Testis (tissue), 3 donors: ENCODE data around the gene NFIL3. TPM values are rescaled to one million over a fixed set of nuclear protein-coding genes. Genes with fewer than 3 reads are reported as not detected.

Source experiments
- DNase-seq: peaks from one replicate; pipeline ENCODE4 v3.0.0-alpha.2; 2019
- H3K27ac ChIP-seq, 2 donors: fragments of 200-600 bp; sonication (generic); one replicate each; pipeline ENCODE4 v1.5.1; 2019
- H3K27me3 ChIP-seq: fragments of 200-600 bp; sonication (generic); one replicate; pipeline ENCODE4 v1.5.1; 2019
- H3K36me3 ChIP-seq: fragments of 200-600 bp; sonication (generic); one replicate; pipeline ENCODE4 v1.5.1; 2017; ENCODE audit warnings: low read depth; ENCODE audit errors: missing control alignments
- H3K4me1 ChIP-seq: fragments of 200-600 bp; sonication (generic); one replicate; pipeline ENCODE4 v1.5.1; 2019
- H3K4me3 ChIP-seq, 2 donors: fragments of 200-600 bp; sonication (generic); one replicate each; pipeline ENCODE4 v1.5.1; 2017 to 2019
- H3K9me3 ChIP-seq: fragments of 200-600 bp; sonication (generic); one replicate; pipeline ENCODE4 v1.5.1; 2017
- CTCF ChIP-seq, 3 experiments: fragments of 450-650 bp in 2 of 3; fragments of 200-600 bp in 1 of 3; sonication (generic) in 1 of 3; IDR thresholded peaks; one replicate each; pipeline ENCODE4 v1.5.1; 2016 to 2019; ENCODE audit warnings: antibody characterized with exemption in 3 of 3, mild to moderate bottlenecking in 2 of 3, moderate library complexity in 1 of 3
- POLR2A ChIP-seq: fragments of 450-650 bp; IDR thresholded peaks from one replicate; pipeline ENCODE4 v1.6.1; 2017; ENCODE audit warnings: antibody characterized with exemption, mild to moderate bottlenecking, moderate library complexity
- WGBS, 2 donors: methylation state at CpG; one replicate each; pipeline ENCODE4 v1.1.5; 2018; 5-methylcytosine and 5-hydroxymethylcytosine counted together
- intact Hi-C: fragments of 100-400 bp; cut with DNase I; formaldehyde crosslinking; loops from one replicate; pipeline ENCODE4 v1.15.1; 2023; ENCODE audit warnings: low total_unique reads
- polyA plus RNA-seq: library from polyadenylated mRNA; stranded (reverse); fragments of 350-450 nt; fragmentation: Illumina TruSeq; extraction: RNeasy Lipid Tissue Mini Kit (QIAGEN cat#74804); gene quantifications from one replicate; pipeline ENCODE4 v1.2.3, GENCODE V29; 2014; ENCODE audit warnings: low read depth, low replicate concordance; ENCODE audit not compliant: insufficient read depth
- total RNA-seq, 2 donors: library from RNA; depleted of rRNA; stranded (reverse); fragments of >200 nt; gene quantifications; one replicate each; pipeline ENCODE4 v1.2.3, GENCODE V29; 2016

Gene NFIL3
- total and polyA plus RNA-seq, 3 donors from 2014 or later, result 25.3 to 34.8 (median 30.5) TPM

- Histone ChIP-seq H3K27me3 (no peaks in the 10 kb centered on the region), H3K36me3 (no peaks in the 10 kb centered on the region), H3K4me3 (no peak overlapping the region), H3K27ac (no peak overlapping the region), H3K9me3 (no peaks in the 10 kb centered on the region), H3K4me1 (peaks cover 10% of the 10 kb centered on the region)
- intact Hi-C loops, result no loop called here
- WGBS, 2 donors, result 86 to 96% methylated on average over 3 of the region's 3 CpGs
- TF ChIP-seq CTCF (IDR thresholded peaks at IDR 0.05) (no peak), POLR2A (no peak)
- no peak for DNase-seq
Measured at GRCh38 chr9:91364702-91365101, 58.9 kb downstream of the NFIL3 start.

GRCh38 chr9:91364005-91364404 is 59.6 kb downstream of the NFIL3 start:
- 87 to 92% methylated on average over 5 to 7 of the region's 7 CpGs for WGBS, 2 donors
- no peaks in the 10 kb centered on the region for H3K27me3 ChIP-seq
- no peaks in the 10 kb centered on the region for H3K36me3 ChIP-seq
- intact Hi-C loops, result no loop called here
- peaks cover 11% of the 10 kb centered on the region for H3K4me1 ChIP-seq
- no peak for DNase-seq
- TF ChIP-seq CTCF (IDR thresholded peaks at IDR 0.05), result no peak
- no peak for TF ChIP-seq POLR2A
- H3K4me3 ChIP-seq, result no peak overlapping the region
- H3K27ac ChIP-seq, result no peak overlapping the region
- no peaks in the 10 kb centered on the region for H3K9me3 ChIP-seq

- H3K36me3 ChIP-seq, result no peaks in the 10 kb centered on the region
- intact Hi-C loops, result no loop called here
- no peak for DNase-seq
- peak overlapping the region; percentile 50 to 90 for H3K27ac ChIP-seq
- TF ChIP-seq POLR2A (no peak), CTCF (IDR thresholded peaks at IDR 0.05) (no peak)
- H3K4me3 ChIP-seq, result peak overlapping the region; percentile 95 to 100
- H3K27me3 ChIP-seq, result no peaks in the 10 kb centered on the region
- 32 to 40% methylated on average over 15 of the region's 15 CpGs for WGBS, 2 donors
- H3K9me3 ChIP-seq, result no peaks in the 10 kb centered on the region
- peaks cover 16% of the 10 kb centered on the region for H3K4me1 ChIP-seq
Measured at GRCh38 chr9:91362051-91362611, 61.5 kb downstream of the NFIL3 start.

GRCh38 chr9:91361291-91362050 is 62.2 kb downstream of the NFIL3 start, which contains the start of gene AUH:
AUH (minus strand) TSS chr9:91361918; CDS start chr9:91361889, 29 bp downstream.
- TF ChIP-seq CTCF (IDR thresholded peaks at IDR 0.05) (no peak), POLR2A (no peak)
- H3K27ac ChIP-seq, result peak within 1 kb of the TSS; percentile 88 to 90
- DNase-seq, result peak; percentile 86
- H3K9me3 ChIP-seq, result no peaks in the 10 kb centered on the region
- peaks cover 16% of the 10 kb centered on the region for H3K4me1 ChIP-seq
- no peaks in the 10 kb centered on the region for H3K36me3 ChIP-seq
- H3K27me3 ChIP-seq, result no peaks in the 10 kb centered on the region
- 0 to 1% methylated on average over 42 to 82 of the region's 82 CpGs for whole genome bisulfite sequencing, 2 donors
- intact Hi-C loops, result no loop called here
- peak within 1 kb of the TSS; percentile 95 to 100 for H3K4me3 ChIP-seq
